GM23248 (cell line): ENCODE results near the gene PRDM10.

Experiments used
- EZH2 ChIP-seq: fragments of 200-600 bp; sonication (generic); IDR thresholded peaks from 2 replicates; pipeline ENCODE4 v1.6.1; 2018; ENCODE audit warnings: antibody characterized with exemption, mild to moderate bottlenecking; ENCODE audit not compliant: insufficient read depth, poor library complexity, severe bottlenecking
- EZH2phosphoT487 ChIP-seq: fragments of 200-600 bp; sonication (generic); IDR thresholded peaks from 2 replicates; pipeline ENCODE4 v1.6.1; 2018; ENCODE audit warnings: antibody characterized with exemption, moderate library complexity, mild to moderate bottlenecking, low read depth; ENCODE audit not compliant: insufficient read depth

DNA sequence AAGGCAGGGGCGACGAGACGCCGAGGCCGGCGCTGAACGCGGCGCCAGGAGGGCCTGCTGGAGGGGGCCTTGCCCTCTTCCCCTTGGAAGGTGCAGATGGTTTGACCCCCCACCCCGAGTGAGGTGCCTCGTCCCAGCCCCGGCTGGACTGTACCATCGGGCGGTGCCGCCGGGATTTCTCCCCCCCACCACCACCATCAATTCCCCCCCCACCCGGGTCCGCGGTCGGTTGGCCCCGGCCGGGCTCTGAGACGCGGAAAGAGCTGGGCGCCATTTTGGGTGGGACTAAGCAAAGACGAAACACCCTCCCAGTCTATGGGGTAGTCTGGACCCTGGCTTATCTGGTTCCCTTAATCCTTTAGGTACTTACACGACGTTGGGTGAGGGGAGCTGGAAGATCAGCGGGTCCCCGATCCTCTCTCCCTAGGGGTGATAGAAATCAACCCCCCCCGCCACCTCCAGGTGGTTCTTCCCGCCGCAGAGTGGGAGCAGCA, at the start of gene PRDM10:
- TF ChIP-seq EZH2phosphoT487 (no peak), EZH2 (no peak)
